ENCODE results near the gene FXYD2.

FXYD2 gene

GRCh38 chr11:117851106-117851505 lies 26.6 kb upstream of the FXYD2 start:
- TF ChIP-seq CREB1 (IDR thresholded peaks at IDR 0.05; ENCODE audit: low read depth), result no peak
- no peak for TF ChIP-seq FOXM1 (IDR thresholded peaks at IDR 0.05; ENCODE audit: borderline replicate concordance, low read depth)

GRCh38 chr11:117849781-117850414 lies 25.4 kb upstream of the FXYD2 start:
- TF ChIP-seq MAX (IDR thresholded peaks at IDR 0.05) (no peak), CEBPB (IDR thresholded peaks at IDR 0.05) (no peak)

- TF ChIP-seq EP300 (IDR thresholded peaks at IDR 0.05; ENCODE audit: borderline replicate concordance), result no peak
- peak; percentile 96 for TF ChIP-seq RAD21 (IDR thresholded peaks at IDR 0.05; ENCODE audit: low read depth)
Observed at GRCh38 chr11:117843666-117844484, 19.3 kb upstream of the FXYD2 start.

GRCh38 chr11:117842131-117842941 lies 17.8 kb upstream of the FXYD2 start:
- TF ChIP-seq TEAD4 (IDR thresholded peaks at IDR 0.05) (no peak), MAX (IDR thresholded peaks at IDR 0.05) (no peak), CREB1 (IDR thresholded peaks at IDR 0.05; ENCODE audit: low read depth) (no peak), CEBPB (IDR thresholded peaks at IDR 0.05) (no peak), EP300 (IDR thresholded peaks at IDR 0.05; ENCODE audit: borderline replicate concordance) (no peak), FOXM1 (IDR thresholded peaks at IDR 0.05; ENCODE audit: borderline replicate concordance, low read depth) (no peak), RAD21 (IDR thresholded peaks at IDR 0.05; ENCODE audit: low read depth) (no peak), EGR1 (IDR thresholded peaks at IDR 0.05) (no peak), TCF12 (IDR thresholded peaks at IDR 0.05; ENCODE audit: low read depth) (no peak), REST (IDR thresholded peaks at IDR 0.05; ENCODE audit: low read depth) (no peak), YY1 (IDR thresholded peaks at IDR 0.05; ENCODE audit: low read depth) (no peak), TAF1 (IDR thresholded peaks at IDR 0.05; ENCODE audit: low read depth) (no peak), NFIC (IDR thresholded peaks at IDR 0.05) (no peak), ZBTB7A (IDR thresholded peaks at IDR 0.05; ENCODE audit: low read depth) (no peak), USF1 (IDR thresholded peaks at IDR 0.05) (no peak)

- TF ChIP-seq EGR1 (IDR thresholded peaks at IDR 0.05), result no peak
- no peak for TF ChIP-seq YY1 (IDR thresholded peaks at IDR 0.05; ENCODE audit: low read depth)
- no peak for TF ChIP-seq EP300 (IDR thresholded peaks at IDR 0.05; ENCODE audit: borderline replicate concordance)
- no peak for TF ChIP-seq ZBTB7A (IDR thresholded peaks at IDR 0.05; ENCODE audit: low read depth)
- no peak for TF ChIP-seq TAF1 (IDR thresholded peaks at IDR 0.05; ENCODE audit: low read depth)
- no peak for TF ChIP-seq RAD21 (IDR thresholded peaks at IDR 0.05; ENCODE audit: low read depth)
- TF ChIP-seq REST (IDR thresholded peaks at IDR 0.05; ENCODE audit: low read depth), result no peak
- no peak for TF ChIP-seq CEBPB (IDR thresholded peaks at IDR 0.05)
- TF ChIP-seq MAX (IDR thresholded peaks at IDR 0.05), result no peak
- TF ChIP-seq TEAD4 (IDR thresholded peaks at IDR 0.05), result no peak
- no peak for TF ChIP-seq FOXM1 (IDR thresholded peaks at IDR 0.05; ENCODE audit: borderline replicate concordance, low read depth)
- TF ChIP-seq TCF12 (IDR thresholded peaks at IDR 0.05; ENCODE audit: low read depth), result no peak
Observed at GRCh38 chr11:117841551-117842031, 17.0 kb upstream of the FXYD2 start.
